GM21723 (cell line): ENCODE data around the gene AKR1C3.
"Not testable (repeated sequence)": the region's sequence is repeated elsewhere in the genome, so short reads cannot be mapped to it uniquely, and the experiment has no call there.

Experiments
- ATAC-seq: cut with Tn5 transposase; IDR thresholded peaks from one replicate; pipeline ENCODE4 v1.9.1; 2021; ENCODE audit warnings: mild to moderate bottlenecking, moderate library complexity; ENCODE audit not compliant: unreplicated experiment

Gene AKR1C3

DNA sequence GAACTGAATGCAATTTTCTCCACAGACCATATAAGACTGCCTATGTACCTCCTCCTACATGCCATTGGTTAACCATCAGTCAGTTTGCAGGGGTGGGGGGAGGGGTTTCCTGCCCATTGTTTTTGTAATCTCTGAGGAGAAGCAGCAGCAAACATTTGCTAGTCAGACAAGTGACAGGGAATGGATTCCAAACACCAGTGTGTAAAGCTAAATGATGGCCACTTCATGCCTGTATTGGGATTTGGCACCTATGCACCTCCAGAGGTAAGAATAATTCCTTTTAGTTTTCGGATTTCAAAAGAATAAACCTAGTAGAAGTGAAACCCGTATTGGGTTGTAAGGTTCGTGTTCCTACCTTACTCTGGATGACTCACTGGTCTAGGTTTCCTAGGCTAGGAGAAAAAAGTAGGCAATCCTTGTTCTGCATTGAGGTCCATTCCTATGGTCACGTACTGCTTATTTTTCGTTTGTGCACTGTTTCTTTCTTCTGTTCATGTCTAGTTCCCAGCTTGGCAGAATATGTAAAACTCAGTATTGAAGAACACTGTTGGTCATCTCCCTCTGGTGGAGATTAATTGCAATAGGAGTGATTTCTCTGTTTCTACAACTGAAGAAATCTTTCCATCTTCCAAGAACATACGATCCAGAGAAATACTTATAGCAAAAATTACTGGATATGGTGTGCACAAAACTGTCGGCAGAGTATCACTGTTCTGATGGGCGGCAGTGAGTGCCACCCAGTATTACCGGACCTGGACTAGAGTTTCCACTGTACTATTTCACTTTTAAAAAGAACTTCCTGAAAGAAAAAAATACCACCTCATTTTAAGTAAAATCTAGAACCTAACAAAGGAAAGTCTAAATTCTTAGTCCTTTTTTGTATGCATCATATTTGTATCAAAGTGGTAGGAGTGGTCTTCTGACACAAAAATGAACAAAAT lies at the start of gene AKR1C3:
TSS of gene AKR1C3 (plus strand) at position 150 of the 941 bp plus-strand sequence. CDS start at position 181, 31 bp downstream.
- no peak for ATAC-seq

GRCh38 chr10:5045095-5045494 lies 49.1 kb upstream of the AKR1C3 start:
- ATAC-seq = no peak

DNA sequence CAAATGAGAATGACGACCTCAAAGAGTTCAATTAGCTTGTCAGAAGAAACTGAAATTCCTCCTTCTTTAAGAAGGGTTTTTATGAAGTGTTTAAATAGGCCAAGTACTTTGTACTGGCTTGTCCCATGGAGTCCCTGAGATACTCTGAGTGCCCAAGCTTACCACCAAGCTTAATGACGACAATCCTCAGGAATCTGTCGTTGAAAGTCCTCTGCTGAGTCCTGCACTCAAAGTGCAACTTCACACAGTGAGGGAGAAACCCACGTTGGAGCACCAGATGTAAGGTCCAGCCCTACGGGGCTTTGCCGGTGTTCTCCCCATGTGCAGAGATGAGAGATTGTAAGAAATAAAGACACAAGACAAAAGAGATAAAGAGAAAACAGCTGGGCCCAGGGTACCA lies 47.8 kb upstream of the AKR1C3 start:
- no peak for ATAC-seq

DNA sequence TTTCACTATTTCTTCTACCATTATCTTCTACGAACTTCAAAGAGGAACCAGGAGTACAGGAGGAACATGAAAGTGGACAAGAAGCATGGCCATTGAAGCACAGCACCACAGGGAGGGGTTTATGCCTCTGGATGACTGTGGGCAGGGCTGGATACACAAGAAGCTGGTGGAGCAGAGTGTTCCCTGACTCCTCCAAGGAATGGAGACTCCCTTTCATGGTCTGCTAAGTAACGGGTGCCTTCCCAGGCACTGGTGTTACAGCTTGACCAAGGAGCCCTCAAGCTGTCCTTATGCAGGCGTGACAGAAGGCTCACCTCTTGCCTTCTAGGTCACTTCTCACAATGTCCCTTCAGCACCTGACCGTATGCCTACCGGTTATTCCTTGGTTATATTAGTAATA lies 47.2 kb upstream of the AKR1C3 start:
- not testable (repeated sequence) for ATAC-seq

DNA sequence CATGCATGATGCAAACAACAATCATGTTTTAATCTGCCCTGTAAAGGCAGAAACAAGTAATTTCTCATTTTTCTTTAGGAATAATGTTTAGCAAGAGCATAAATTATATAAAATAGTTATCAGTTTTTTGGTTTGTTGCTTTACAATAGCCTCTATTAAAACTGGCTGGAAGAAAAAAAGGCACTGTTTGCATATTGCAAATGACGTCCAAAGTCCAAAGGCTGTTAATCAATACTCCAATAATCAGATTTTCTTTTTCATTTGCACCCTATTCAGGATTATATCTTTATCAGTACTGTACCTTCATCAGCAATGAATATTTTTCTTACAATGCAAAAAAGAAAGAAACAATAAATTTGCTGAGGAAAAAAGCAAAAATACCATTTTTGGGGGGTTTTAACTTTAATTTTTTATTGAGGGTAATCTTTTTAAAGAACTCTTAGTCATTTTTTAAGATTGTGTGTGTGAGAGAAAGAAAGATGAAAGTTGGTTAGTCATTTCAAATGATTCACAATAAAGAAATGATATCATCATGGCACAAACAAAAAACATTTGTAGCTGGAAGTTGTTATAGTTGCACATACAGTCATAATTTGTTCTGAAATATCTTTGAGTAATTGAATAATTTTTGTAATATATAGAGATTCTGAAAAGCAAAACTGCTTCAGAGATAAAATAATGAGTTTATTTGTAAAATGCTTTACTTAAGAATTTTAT lies 46.1 kb upstream of the AKR1C3 start:
- no peak for ATAC-seq

DNA sequence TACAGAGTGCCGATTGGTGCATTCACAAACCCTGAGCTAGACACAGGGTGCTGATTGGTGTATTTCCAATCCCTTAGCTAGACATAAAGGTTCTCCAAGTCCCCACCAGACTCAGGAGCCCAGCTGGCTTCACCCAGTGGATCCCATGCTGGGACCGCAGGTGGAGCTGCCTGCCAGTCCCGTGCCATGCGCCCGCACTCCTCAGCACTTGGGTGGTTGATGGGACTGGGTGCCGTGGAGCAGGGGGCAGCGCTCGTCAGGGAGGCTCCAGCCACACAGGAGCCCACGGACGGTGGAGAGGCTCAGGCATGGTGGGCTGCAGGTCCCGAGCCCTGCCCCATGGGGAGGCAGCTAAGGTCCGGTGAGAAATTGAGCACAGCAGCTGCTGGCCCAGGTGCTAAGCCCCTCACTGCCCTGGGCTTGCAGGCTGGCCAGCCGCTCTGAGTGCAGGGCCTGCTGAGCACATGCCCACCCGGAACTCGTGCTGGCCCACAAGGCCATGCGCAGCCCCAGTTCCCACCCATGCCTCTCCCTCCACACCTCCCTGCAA lies 41.2 kb upstream of the AKR1C3 start:
- not testable (repeated sequence) for ATAC-seq

DNA sequence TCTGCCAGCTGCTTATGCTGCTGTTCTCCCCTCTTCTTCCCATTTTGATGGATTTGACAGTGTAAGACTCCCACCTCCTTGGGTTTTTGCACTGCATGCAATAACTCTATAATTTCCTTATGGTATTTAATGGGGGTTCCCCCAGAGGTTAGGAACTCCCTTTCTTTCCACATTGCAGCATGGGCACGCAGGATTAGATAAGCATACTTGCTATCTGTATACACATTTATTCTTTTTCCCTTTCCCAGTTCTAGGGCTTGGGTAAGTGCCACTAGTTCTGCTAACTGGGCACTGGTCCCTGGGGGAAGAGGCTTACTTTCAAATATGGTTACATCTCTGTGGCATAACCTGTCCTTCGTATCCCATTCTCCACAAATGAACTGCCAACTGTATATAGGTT lies 39.4 kb upstream of the AKR1C3 start:
- not testable (repeated sequence) for ATAC-seq

GRCh38 chr10:5059267-5059666 lies 34.9 kb upstream of the AKR1C3 start:
- not testable (repeated sequence) for ATAC-seq

GRCh38 chr10:5060791-5061190 lies 33.4 kb upstream of the AKR1C3 start:
- not testable (repeated sequence) for ATAC-seq

- no peak for ATAC-seq
Observed at GRCh38 chr10:5064656-5065055, 29.6 kb upstream of the AKR1C3 start.

GRCh38 chr10:5068274-5068984 lies 25.8 kb upstream of the AKR1C3 start:
- no peak for ATAC-seq

DNA sequence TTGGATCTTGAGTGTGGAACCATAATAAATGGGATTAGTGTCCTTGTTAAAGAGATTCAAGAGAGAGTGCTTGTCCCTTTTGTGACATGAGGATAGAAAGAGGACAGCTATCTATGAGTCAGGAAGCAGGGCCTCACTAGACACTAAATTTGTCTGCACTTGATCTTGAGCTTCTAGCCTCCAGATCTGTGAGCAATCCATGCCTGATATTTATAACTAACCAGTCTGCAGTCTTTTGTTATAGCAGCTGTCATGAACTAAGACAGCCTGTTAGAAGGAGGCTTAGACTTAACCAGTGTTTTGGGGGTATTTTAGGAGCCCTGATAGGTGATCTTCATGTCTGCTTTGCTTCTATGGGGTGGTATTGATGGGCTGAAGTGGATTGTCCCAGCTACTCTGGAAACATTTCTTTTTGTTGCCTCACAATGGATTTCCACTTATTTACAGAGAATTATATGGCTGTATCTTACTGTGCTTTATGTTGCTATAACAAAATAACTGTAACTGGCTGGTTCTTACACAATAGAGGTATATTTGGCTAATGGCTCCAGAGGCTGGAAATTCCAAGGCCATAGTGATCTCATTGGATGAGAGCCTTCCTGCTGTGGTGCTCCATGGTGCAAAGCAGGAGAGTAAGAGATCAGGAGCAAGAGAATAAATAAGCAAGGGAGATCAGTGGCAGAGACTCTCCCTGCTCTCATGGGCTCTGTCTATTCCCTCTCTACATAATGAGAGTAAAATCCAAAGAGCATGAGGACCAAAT lies 23.4 kb upstream of the AKR1C3 start:
- no peak for ATAC-seq

- no peak for ATAC-seq
Observed at GRCh38 chr10:5071411-5072198, 22.6 kb upstream of the AKR1C3 start.

GRCh38 chr10:5073659-5074058 lies 20.6 kb upstream of the AKR1C3 start:
- ATAC-seq = no peak

- ATAC-seq = no peak
Observed at GRCh38 chr10:5076615-5077014, 17.6 kb upstream of the AKR1C3 start.

DNA sequence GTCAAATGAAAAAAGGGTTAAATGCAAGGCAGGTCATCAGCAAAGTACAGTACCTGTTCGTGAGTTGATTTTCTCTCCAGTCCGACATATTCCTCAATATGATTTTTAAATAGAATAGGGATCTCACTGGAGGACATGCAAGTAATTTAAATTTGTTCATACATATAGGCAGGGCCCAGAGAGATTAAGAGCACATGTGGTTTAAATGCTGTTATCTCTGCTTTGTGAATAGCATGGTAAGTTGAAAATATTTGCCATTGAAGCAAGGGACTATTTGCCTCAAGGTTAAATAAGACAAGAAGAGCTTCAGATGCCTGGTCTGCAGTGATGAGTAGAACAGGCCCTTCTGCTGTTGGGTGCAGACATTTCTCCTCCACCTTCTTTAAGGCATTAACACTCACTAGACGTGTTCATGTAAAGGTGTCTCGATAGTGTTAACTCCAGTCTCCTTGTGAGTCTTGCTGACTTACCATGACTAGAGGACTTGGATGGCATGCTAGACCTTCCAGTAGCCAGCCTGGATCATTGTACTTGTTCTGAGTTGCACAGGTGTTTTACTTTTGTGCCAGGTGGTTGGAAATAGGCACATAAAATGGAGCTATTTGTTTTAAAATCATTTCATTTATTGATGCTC lies 15.6 kb upstream of the AKR1C3 start:
- no peak for ATAC-seq

DNA sequence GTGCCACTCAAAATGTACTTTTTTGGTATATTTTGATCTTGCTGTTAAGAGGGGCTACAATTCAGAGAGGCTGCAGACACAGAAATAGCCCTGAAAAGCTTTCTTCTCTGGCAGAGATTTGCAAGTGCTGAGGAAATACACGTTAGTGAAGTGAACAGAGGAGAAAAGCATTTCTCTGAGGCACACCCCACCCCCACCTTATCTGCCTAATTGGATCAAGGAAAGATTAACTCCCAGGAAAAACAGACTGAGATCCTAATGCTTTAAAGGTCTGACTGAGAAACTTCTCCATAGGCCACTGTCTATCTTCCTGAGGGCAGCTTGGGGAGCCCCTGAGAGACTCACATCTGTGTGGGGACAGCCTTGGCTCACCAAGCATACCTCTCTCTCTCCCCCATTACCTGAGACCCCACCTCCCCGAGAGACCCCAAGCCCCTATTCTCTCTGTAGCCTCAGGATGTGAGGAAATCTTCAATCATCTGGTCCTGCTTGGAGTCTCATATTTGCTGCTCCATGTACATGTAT lies 14.8 kb upstream of the AKR1C3 start:
- no peak for ATAC-seq

- ATAC-seq = no peak
Observed at GRCh38 chr10:5079836-5080235, 14.4 kb upstream of the AKR1C3 start.

DNA sequence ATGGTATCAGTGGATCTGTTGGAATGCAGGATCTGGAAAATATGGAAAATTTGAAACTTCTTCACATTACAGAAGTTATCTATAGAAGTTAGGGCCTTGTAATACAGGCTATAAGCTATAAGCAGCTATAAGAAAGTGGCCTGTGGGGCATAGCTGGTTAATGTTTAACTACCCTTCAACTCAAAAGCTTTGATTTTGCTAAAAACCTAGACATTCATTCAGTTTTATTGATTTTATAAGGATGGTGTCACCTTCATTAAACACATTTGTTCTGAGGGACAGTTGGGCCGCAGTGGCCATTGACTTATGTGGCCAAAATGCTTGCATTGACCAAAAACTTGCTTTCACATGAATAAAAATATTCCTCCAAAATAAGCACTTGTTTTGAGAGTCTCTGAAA lies 13.1 kb upstream of the AKR1C3 start:
- ATAC-seq = no peak
